ENCODE data around the gene ABHD18. TPM values are rescaled to one million over a fixed set of nuclear protein-coding genes. Genes with fewer than 3 reads are reported as not detected.

Gene ABHD18
- total and polyA plus RNA-seq, 7 donors, result 2.4 to 15.2 (median 7.4) TPM

- intact Hi-C loops (cut with DNase I), result no loop called here
- Histone ChIP-seq H3K27ac (no peak overlapping the region), H3K4me3 (no peak overlapping the region), H3K27me3 (no peaks in the 10 kb centered on the region), H3K36me3 (peaks cover 0 to 16% (median 6%) of the 10 kb centered on the region in 4 donors), H3K9me3 (no peaks in the 10 kb centered on the region), H3K4me1 (no peaks in the 10 kb centered on the region)
- no peak for TF ChIP-seq EP300 (IDR thresholded peaks at IDR 0.05)
- no peak for TF ChIP-seq POLR2A (IDR thresholded peaks at IDR 0.05)
- no peak for TF ChIP-seq POLR2AphosphoS5 (IDR thresholded peaks at IDR 0.05)
- no peak for TF ChIP-seq CTCF (IDR thresholded peaks at IDR 0.05)
- no peak for DNase-seq
- 85 to 90% methylated on average over 8 of the region's 8 CpGs for WGBS, 2 donors
Observed at GRCh38 chr4:127997534-127998388, 32.6 kb downstream of the ABHD18 start.

GRCh38 chr4:128006592-128006991, 41.4 kb downstream of the ABHD18 start:
- Histone ChIP-seq H3K4me1 (no peaks in the 10 kb centered on the region), H3K27ac (no peak overlapping the region), H3K36me3 (peaks cover 0 to 17% (median 0%) of the 10 kb centered on the region in 4 donors), H3K4me3 (no peak overlapping the region), H3K9me3 (no peaks in the 10 kb centered on the region), H3K27me3 (no peaks in the 10 kb centered on the region)
- no peak for DNase-seq
- intact Hi-C loops (cut with DNase I), result no loop called here
- 95 to 97% methylated on average over 5 of the region's 5 CpGs for WGBS, 2 donors
- TF ChIP-seq POLR2A (IDR thresholded peaks at IDR 0.05) (no peak), CTCF (IDR thresholded peaks at IDR 0.05) (no peak), POLR2AphosphoS5 (IDR thresholded peaks at IDR 0.05) (no peak), EP300 (IDR thresholded peaks at IDR 0.05) (no peak)

- intact Hi-C loops (cut with DNase I), result no loop called here
- peaks cover 5 to 20% (median 8%) of the 10 kb centered on the region in 4 donors for H3K36me3 ChIP-seq
- H3K27me3 ChIP-seq, result no peaks in the 10 kb centered on the region
- no peaks in the 10 kb centered on the region for H3K4me1 ChIP-seq
- H3K27ac ChIP-seq, result no peak overlapping the region
- no peak for DNase-seq
- no peaks in the 10 kb centered on the region for H3K9me3 ChIP-seq
- H3K4me3 ChIP-seq, result no peak overlapping the region
- TF ChIP-seq CTCF (IDR thresholded peaks at IDR 0.05), result no peak
- no peak for TF ChIP-seq POLR2A (IDR thresholded peaks at IDR 0.05)
- no peak for TF ChIP-seq POLR2AphosphoS5 (IDR thresholded peaks at IDR 0.05)
- TF ChIP-seq EP300 (IDR thresholded peaks at IDR 0.05), result no peak
- WGBS, 2 donors, result 72 to 79% methylated on average over 3 of the region's 3 CpGs
Observed at GRCh38 chr4:128009428-128009827, 44.2 kb downstream of the ABHD18 start.

GRCh38 chr4:128025319-128025718, 60.1 kb downstream of the ABHD18 start:
- intact Hi-C loops (cut with DNase I), result no loop called here
- Histone ChIP-seq H3K4me3 (no peak overlapping the region), H3K27ac (no peak overlapping the region), H3K27me3 (no peaks in the 10 kb centered on the region), H3K36me3 (peaks cover 7 to 90% (median 12%) of the 10 kb centered on the region in 4 donors), H3K4me1 (no peaks in the 10 kb centered on the region), H3K9me3 (no peaks in the 10 kb centered on the region)
- TF ChIP-seq EP300 (IDR thresholded peaks at IDR 0.05), result no peak
- no peak for TF ChIP-seq CTCF (IDR thresholded peaks at IDR 0.05)
- no peak for TF ChIP-seq POLR2AphosphoS5 (IDR thresholded peaks at IDR 0.05)
- TF ChIP-seq POLR2A (IDR thresholded peaks at IDR 0.05), result no peak
- DNase-seq, result no peak

Data from sigmoid colon (tissue), 7 donors.